SK-N-SH (cell line): Measurements from ENCODE around the gene LRRC8D. TPM values are rescaled to one million over a fixed set of nuclear protein-coding genes. Genes with fewer than 3 reads are reported as not detected.

ENCODE experiments used
- CTCF ChIA-PET: fragments of 300-600, 350-600 bp; formaldehyde crosslinking; extraction: SDS; loops from one replicate; lab custom pipeline; 2021; lab: Yijun Ruan, JAX
- POLR2A ChIA-PET: fragments of 350-600 bp; sonication (Branson Sonifier 250); formaldehyde crosslinking; extraction: SDS; loops from one replicate; lab custom pipeline; 2020; ENCODE audit warnings: antibody characterized with exemption, inconsistent platforms; lab: Yijun Ruan, JAX
- DNase-seq: peaks from one replicate; pipeline ENCODE4 v3.0.0; 2012
- H2AFZ ChIP-seq: fragments of 200-600 bp; sonication (generic); 2 replicates; pipeline ENCODE4 v1.8.1; 2016; ENCODE audit warnings: antibody characterized with exemption, mild to moderate bottlenecking, low read depth
- H3F3A ChIP-seq: fragments of 200-600 bp; sonication (generic); replicated peaks from 2 replicates; pipeline ENCODE3; 2016; ENCODE audit warnings: antibody characterized with exemption, mild to moderate bottlenecking; ENCODE audit not compliant: insufficient read depth
- H3K27ac ChIP-seq, 2 experiments: fragments of 200-500 bp in 1 of 2; fragments of 200-600 bp in 1 of 2; sonication (Bioruptor generic) in 1 of 2; sonication (generic), shearing (Covaris generic) in 1 of 2; 2 replicates each; pipeline versions ENCODE4 v1.5.1 to v1.6.1; 2014 to 2016; ENCODE audit warnings: low read depth in 2 of 2, inconsistent platforms in 1 of 2, low read length in 1 of 2, mild to moderate bottlenecking in 1 of 2, mixed read lengths in 1 of 2
- H3K27me3 ChIP-seq: fragments of 200-600 bp; sonication (generic), shearing (Covaris generic); 2 replicates; pipeline ENCODE4 v1.6.1; 2016; ENCODE audit warnings: mixed run types; ENCODE audit not compliant: insufficient read depth
- H3K36me3 ChIP-seq, 2 experiments: fragments of 200-500 bp in 1 of 2; fragments of 200-600 bp in 1 of 2; sonication (Bioruptor generic) in 1 of 2; sonication (generic) in 1 of 2; replicated peaks in 1 of 2; 2 replicates each; pipeline versions ENCODE3 to v1.5.1; 2014 to 2016; ENCODE audit warnings: low read length in 1 of 2, mild to moderate bottlenecking in 1 of 2; ENCODE audit not compliant: insufficient read depth in 2 of 2, control insufficient read depth in 1 of 2
- H3K4me1 ChIP-seq, 2 experiments: fragments of 200-500 bp in 1 of 2; fragments of 200-600 bp in 1 of 2; sonication (Bioruptor generic) in 1 of 2; sonication (generic), shearing (Covaris generic) in 1 of 2; 2 replicates each; pipeline versions ENCODE4 v1.5.1 to v1.6.1; 2014 to 2016; ENCODE audit warnings: low read depth in 1 of 2, low read length in 1 of 2, mixed run types in 1 of 2; ENCODE audit not compliant: insufficient read depth in 2 of 2, control insufficient read depth in 1 of 2
- H3K4me2 ChIP-seq: fragments of 200-600 bp; sonication (generic), shearing (Covaris generic); 2 replicates; pipeline ENCODE4 v1.6.1; 2017; ENCODE audit warnings: mixed run types
- H3K4me3 ChIP-seq, 2 experiments: fragments of 200-500 bp in 1 of 2; fragments of 200-600 bp in 1 of 2; sonication (Bioruptor generic) in 1 of 2; sonication (generic), shearing (Covaris generic) in 1 of 2; 2 replicates each; pipeline versions ENCODE4 v1.5.1 to v1.8.1; 2014 to 2016; ENCODE audit warnings: low read depth in 2 of 2, inconsistent platforms in 1 of 2, low read length in 1 of 2, mild to moderate bottlenecking in 1 of 2, mixed read lengths in 1 of 2, moderate library complexity in 1 of 2
- H3K79me2 ChIP-seq: fragments of 200-600 bp; sonication (generic); 2 replicates; pipeline ENCODE4 v1.8.1; 2017; ENCODE audit warnings: mild to moderate bottlenecking; ENCODE audit not compliant: insufficient read depth
- H3K9ac ChIP-seq: fragments of 200-600 bp; sonication (generic); 2 replicates; pipeline ENCODE4 v1.6.1; 2017; ENCODE audit warnings: mixed run types
- H3K9me2 ChIP-seq: fragments of 200-600 bp; sonication (generic); 2 replicates; pipeline ENCODE4 v1.6.1; 2017; ENCODE audit warnings: mixed run types
- H3K9me3 ChIP-seq: fragments of 200-600 bp; sonication (generic); 2 replicates; pipeline ENCODE4 v1.6.1; 2017; ENCODE audit warnings: mixed run types, mild to moderate bottlenecking, moderate library complexity
- H4K20me1 ChIP-seq: fragments of 200-600 bp; sonication (generic); 2 replicates; pipeline ENCODE4 v1.6.1; 2017; ENCODE audit warnings: mild to moderate bottlenecking, mixed run types; ENCODE audit not compliant: insufficient read depth
- EP300 ChIP-seq, 2 experiments: IDR thresholded peaks; 2 replicates each; pipeline versions ENCODE4 v1.4.0 to v1.6.1; 2012; ENCODE audit warnings: borderline replicate concordance in 1 of 2, low read depth in 1 of 2, low read length in 1 of 2
- EZH2phosphoT487 ChIP-seq: fragments of 200-600 bp; sonication (generic); IDR thresholded peaks from 2 replicates; pipeline ENCODE4 v1.6.1; 2017; ENCODE audit warnings: low read depth, mixed run types, mild to moderate bottlenecking, antibody characterized with exemption, moderate library complexity, borderline replicate concordance
- FOSL2 ChIP-seq: IDR thresholded peaks from 2 replicates; pipeline ENCODE4 v1.4.0; 2012; ENCODE audit warnings: low read depth, mild to moderate bottlenecking, moderate library complexity, borderline replicate concordance
- JUND ChIP-seq: IDR thresholded peaks from 2 replicates; pipeline ENCODE4 v1.4.0; 2012
- MXI1 ChIP-seq: IDR thresholded peaks from 2 replicates; pipeline ENCODE4 v1.6.1; 2012; ENCODE audit warnings: mild to moderate bottlenecking, low read depth, low read length, improper control_type of control experiment
- NFIC ChIP-seq: IDR thresholded peaks from 2 replicates; pipeline ENCODE4 v1.4.0; 2012; ENCODE audit warnings: borderline replicate concordance
- RCOR1 ChIP-seq: fragments of 150-350 bp; IDR thresholded peaks from 2 replicates; pipeline ENCODE4 v1.6.1; 2017; ENCODE audit warnings: antibody characterized with exemption, low read length
- TCF12 ChIP-seq: IDR thresholded peaks from 2 replicates; pipeline ENCODE4 v1.4.0; 2012
- TEAD4 ChIP-seq: IDR thresholded peaks from 2 replicates; pipeline ENCODE4 v1.4.0; 2012; ENCODE audit warnings: mild to moderate bottlenecking, borderline replicate concordance; ENCODE audit not compliant: insufficient read depth
- WGBS: methylation state at CpG from one replicate; pipeline ENCODE4 v1.1.6; 2017; ENCODE audit warnings: low lambda C conversion rate; 5-methylcytosine and 5-hydroxymethylcytosine counted together
- polyA plus RNA-seq, 3 experiments: library from polyadenylated mRNA; depleted of rRNA; stranded (reverse); fragments of >200 nt; gene quantifications; 2 replicates each; pipeline ENCODE4 v1.2.3, GENCODE V29; 2012
- TF ChIP-seq, protein P1 (sequence below): fragments of 150-350 bp; IDR thresholded peaks from 2 replicates; pipeline ENCODE4 v1.6.1; 2016; ENCODE audit warnings: mild to moderate bottlenecking, low read depth, low read length
- TF ChIP-seq, protein P2 (sequence below): IDR thresholded peaks from 2 replicates; pipeline ENCODE4 v1.6.1; 2012; ENCODE audit warnings: mild to moderate bottlenecking, low read depth, low read length, moderate library complexity
- TF ChIP-seq, protein P3 (sequence below): IDR thresholded peaks from 2 replicates; pipeline ENCODE4; 2012

Gene LRRC8D
- polyA plus RNA-seq, 1 of the 3 experiments (the other 2 are of a cell fraction): 15.0 TPM

DNA sequence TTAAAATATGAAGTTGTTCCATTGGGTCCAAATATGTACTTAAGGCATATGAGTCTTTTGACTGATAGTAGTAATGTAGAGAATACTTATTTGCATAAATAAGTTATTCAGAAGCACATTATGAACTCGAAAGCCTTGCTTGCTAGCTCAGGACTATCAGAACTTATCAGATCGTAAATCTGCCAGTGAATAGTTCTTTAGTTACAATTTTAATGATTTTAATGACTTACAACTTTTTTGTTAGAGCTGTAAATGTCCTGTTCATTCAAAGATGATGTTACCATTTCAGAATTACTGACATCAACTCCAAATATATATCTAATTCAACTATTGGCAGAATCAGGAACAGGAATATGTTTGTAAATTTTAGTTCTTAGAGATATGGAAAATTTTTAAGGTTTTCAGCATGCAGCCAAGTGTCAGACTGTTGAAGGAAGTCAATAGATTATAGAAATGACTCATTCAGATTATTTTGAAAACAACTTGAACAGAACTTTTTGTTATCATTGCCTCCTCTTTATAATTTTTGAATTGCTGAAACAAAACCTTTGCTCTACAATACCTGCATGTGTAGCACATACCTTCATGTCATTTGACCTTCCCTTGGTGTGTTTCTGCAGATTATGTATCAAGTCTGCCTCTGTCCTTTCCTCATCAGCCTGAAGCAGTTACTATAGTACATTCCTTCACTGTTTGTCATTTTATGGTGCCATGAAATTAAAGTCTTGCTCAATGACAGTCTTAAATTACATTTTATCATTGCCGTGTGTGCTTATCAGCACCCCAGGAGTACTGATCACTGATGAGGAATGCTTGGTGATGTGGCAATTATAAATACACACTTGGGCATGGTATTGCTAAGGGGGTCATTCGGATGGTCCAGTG lies 44.9 kb downstream of the LRRC8D start:
- CTCF ChIA-PET: no interaction called here
- POLR2A ChIA-PET: no interaction called here

More for the DNA sequence above, 44.9 kb downstream of the LRRC8D start:
- H3K27me3 ChIP-seq: no peaks in the 10 kb centered on the region
- TF ChIP-seq EP300 (IDR thresholded peaks at IDR 0.05; ENCODE audit: borderline replicate concordance in 1 of 2, low read depth in 1 of 2, low read length in 1 of 2): peak in 1 of 2 experiments; percentile 27; a peak in 1 of 4 replicates
- TF ChIP-seq TCF12: peak; percentile 48
- no peak for TF ChIP-seq MXI1
- no peak for TF ChIP-seq NFIC
- TF ChIP-seq, protein P1, sequence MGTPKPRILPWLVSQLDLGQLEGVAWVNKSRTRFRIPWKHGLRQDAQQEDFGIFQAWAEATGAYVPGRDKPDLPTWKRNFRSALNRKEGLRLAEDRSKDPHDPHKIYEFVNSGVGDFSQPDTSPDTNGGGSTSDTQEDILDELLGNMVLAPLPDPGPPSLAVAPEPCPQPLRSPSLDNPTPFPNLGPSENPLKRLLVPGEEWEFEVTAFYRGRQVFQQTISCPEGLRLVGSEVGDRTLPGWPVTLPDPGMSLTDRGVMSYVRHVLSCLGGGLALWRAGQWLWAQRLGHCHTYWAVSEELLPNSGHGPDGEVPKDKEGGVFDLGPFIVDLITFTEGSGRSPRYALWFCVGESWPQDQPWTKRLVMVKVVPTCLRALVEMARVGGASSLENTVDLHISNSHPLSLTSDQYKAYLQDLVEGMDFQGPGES: no peak
- TF ChIP-seq, protein P2, sequence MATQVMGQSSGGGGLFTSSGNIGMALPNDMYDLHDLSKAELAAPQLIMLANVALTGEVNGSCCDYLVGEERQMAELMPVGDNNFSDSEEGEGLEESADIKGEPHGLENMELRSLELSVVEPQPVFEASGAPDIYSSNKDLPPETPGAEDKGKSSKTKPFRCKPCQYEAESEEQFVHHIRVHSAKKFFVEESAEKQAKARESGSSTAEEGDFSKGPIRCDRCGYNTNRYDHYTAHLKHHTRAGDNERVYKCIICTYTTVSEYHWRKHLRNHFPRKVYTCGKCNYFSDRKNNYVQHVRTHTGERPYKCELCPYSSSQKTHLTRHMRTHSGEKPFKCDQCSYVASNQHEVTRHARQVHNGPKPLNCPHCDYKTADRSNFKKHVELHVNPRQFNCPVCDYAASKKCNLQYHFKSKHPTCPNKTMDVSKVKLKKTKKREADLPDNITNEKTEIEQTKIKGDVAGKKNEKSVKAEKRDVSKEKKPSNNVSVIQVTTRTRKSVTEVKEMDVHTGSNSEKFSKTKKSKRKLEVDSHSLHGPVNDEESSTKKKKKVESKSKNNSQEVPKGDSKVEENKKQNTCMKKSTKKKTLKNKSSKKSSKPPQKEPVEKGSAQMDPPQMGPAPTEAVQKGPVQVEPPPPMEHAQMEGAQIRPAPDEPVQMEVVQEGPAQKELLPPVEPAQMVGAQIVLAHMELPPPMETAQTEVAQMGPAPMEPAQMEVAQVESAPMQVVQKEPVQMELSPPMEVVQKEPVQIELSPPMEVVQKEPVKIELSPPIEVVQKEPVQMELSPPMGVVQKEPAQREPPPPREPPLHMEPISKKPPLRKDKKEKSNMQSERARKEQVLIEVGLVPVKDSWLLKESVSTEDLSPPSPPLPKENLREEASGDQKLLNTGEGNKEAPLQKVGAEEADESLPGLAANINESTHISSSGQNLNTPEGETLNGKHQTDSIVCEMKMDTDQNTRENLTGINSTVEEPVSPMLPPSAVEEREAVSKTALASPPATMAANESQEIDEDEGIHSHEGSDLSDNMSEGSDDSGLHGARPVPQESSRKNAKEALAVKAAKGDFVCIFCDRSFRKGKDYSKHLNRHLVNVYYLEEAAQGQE: no peak
- TF ChIP-seq EZH2phosphoT487: no peak
- peak; percentile 22; the same call in 1 of the 2 replicates for TF ChIP-seq TEAD4
- TF ChIP-seq JUND: peak; percentile 32
- TF ChIP-seq RCOR1: no peak
- TF ChIP-seq, protein P3, sequence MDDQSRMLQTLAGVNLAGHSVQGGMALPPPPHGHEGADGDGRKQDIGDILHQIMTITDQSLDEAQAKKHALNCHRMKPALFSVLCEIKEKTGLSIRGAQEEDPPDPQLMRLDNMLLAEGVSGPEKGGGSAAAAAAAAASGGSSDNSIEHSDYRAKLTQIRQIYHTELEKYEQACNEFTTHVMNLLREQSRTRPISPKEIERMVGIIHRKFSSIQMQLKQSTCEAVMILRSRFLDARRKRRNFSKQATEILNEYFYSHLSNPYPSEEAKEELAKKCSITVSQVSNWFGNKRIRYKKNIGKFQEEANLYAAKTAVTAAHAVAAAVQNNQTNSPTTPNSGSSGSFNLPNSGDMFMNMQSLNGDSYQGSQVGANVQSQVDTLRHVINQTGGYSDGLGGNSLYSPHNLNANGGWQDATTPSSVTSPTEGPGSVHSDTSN: peak; percentile 39
- TF ChIP-seq FOSL2: peak; percentile 12; the same call in 1 of the 2 replicates
- TF ChIP-seq, all 33 proteins: peak for 6
- WGBS: 52% methylated on average over 4 of the region's 4 CpGs
- H3K4me3 ChIP-seq: no peak overlapping the region
- H3K4me2 ChIP-seq: no peak overlapping the region
- no peaks in the 10 kb centered on the region for H3F3A ChIP-seq
- DNase-seq: no peak
- H3K9ac ChIP-seq: no peak overlapping the region
- peaks cover 0 to 14% of the 10 kb centered on the region in 2 experiments; a peak in 3 of 4 replicates for H3K4me1 ChIP-seq
- H3K9me3 ChIP-seq: no peaks in the 10 kb centered on the region
- H3K79me2 ChIP-seq: no peaks in the 10 kb centered on the region
- peak overlapping the region in 1 of 2 experiments; percentile 52; a peak in 2 of 4 replicates for H3K27ac ChIP-seq
- H4K20me1 ChIP-seq: no peaks in the 10 kb centered on the region
- peaks cover 2 to 3% of the 10 kb centered on the region in 2 experiments for H3K36me3 ChIP-seq
- no peak overlapping the region for H2AFZ ChIP-seq
- no peaks in the 10 kb centered on the region for H3K9me2 ChIP-seq
